ENCODE measurements around the gene RIPPLY3. TPM values are rescaled to one million over a fixed set of nuclear protein-coding genes. Genes with fewer than 3 reads are reported as not detected.

Gene RIPPLY3
- total RNA-seq, 1 donor from 2014 or later: not detected

DNA sequence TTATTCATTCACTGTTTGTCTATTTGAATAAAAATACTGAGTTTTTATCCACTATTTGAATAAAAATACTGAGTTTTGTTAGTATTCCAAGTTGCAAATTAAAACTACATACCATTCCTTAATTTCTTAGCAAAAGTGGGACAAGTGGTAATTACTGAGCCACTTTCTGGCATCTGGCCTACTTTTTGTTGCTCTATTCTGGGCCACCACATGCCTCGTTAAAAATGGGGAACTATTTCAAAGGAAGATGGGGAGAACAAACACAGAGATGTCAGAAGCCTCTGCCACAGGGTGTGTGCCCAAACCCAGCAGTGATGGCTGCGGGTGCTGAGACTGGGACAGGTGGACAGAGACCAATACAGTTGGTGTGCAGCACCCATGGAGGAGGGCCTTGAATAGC lies 51.8 kb downstream of the RIPPLY3 start:
- H3K9ac ChIP-seq (ENCODE audit: low read depth in 1 of 3, low read length in 3 of 3): no peak overlapping the region

GRCh38 chr21:37059181-37059580 lies 52.7 kb downstream of the RIPPLY3 start:
- H3K4me1 ChIP-seq (ENCODE audit: control insufficient read depth in 3 of 3, insufficient read depth in 3 of 3, low read length in 3 of 3): peaks cover 0 to 4% (median 3%) of the 10 kb centered on the region in 3 donors
- no peak overlapping the region for H3K27ac ChIP-seq (ENCODE audit: low read depth, low read length)
- no peaks in the 10 kb centered on the region for H3K27me3 ChIP-seq (ENCODE audit: control insufficient read depth in 3 of 3, insufficient read depth in 3 of 3, low read length in 3 of 3)
- H3K9ac ChIP-seq (ENCODE audit: low read depth in 1 of 3, low read length in 3 of 3): no peak overlapping the region
- H3K4me3 ChIP-seq (ENCODE audit: low read length in 3 of 3): no peak overlapping the region
- no peaks in the 10 kb centered on the region for H3K36me3 ChIP-seq (ENCODE audit: control insufficient read depth in 3 of 3, insufficient read depth in 3 of 3, low read length in 3 of 3)
- H3K9me3 ChIP-seq (ENCODE audit: control insufficient read depth in 3 of 3, low read length in 3 of 3): no peaks in the 10 kb centered on the region

More for the DNA sequence above, 51.8 kb downstream of the RIPPLY3 start:
- no peaks in the 10 kb centered on the region for H3K27me3 ChIP-seq (ENCODE audit: control insufficient read depth in 3 of 3, insufficient read depth in 3 of 3, low read length in 3 of 3)
- peaks cover 0 to 4% (median 3%) of the 10 kb centered on the region in 3 donors for H3K4me1 ChIP-seq (ENCODE audit: control insufficient read depth in 3 of 3, insufficient read depth in 3 of 3, low read length in 3 of 3)
- no peak overlapping the region for H3K4me3 ChIP-seq (ENCODE audit: low read length in 3 of 3)
- H3K9me3 ChIP-seq (ENCODE audit: control insufficient read depth in 3 of 3, low read length in 3 of 3): no peaks in the 10 kb centered on the region
- no peak overlapping the region for H3K27ac ChIP-seq (ENCODE audit: low read depth, low read length)
- H3K36me3 ChIP-seq (ENCODE audit: control insufficient read depth in 3 of 3, insufficient read depth in 3 of 3, low read length in 3 of 3): no peaks in the 10 kb centered on the region

DNA sequence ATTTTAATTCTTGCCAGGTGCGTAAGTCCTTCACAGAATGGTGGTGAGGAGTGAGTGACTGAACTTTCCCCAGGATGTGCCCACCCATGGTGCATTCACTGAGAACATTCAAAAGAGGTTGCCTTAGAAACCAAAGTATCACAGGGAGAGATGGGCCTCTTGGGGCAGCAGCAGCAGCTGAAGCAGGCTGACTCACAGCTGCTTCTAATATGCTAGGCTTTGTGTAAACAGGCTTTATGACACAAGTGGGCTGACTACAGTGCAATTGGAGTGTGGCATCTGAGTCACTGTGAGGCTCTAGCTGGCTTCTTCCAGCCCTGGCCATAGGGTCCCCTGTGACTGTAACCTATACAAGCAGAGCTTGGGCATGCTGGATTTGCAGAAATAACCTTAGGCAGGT lies 53.8 kb downstream of the RIPPLY3 start:
- Histone ChIP-seq H3K36me3 (ENCODE audit: control insufficient read depth in 3 of 3, insufficient read depth in 3 of 3, low read length in 3 of 3) (peaks cover 0 to 9% (median 8%) of the 10 kb centered on the region in 3 donors), H3K4me3 (ENCODE audit: low read length in 3 of 3) (no peak overlapping the region), H3K4me1 (ENCODE audit: control insufficient read depth in 3 of 3, insufficient read depth in 3 of 3, low read length in 3 of 3) (peaks cover 0 to 4% (median 3%) of the 10 kb centered on the region in 3 donors), H3K9me3 (ENCODE audit: control insufficient read depth in 3 of 3, low read length in 3 of 3) (no peaks in the 10 kb centered on the region), H3K27ac (ENCODE audit: low read depth, low read length) (no peak overlapping the region), H3K9ac (ENCODE audit: low read depth in 1 of 3, low read length in 3 of 3) (no peak overlapping the region), H3K27me3 (ENCODE audit: control insufficient read depth in 3 of 3, insufficient read depth in 3 of 3, low read length in 3 of 3) (no peaks in the 10 kb centered on the region)

GRCh38 chr21:37061926-37062592 lies 55.6 kb downstream of the RIPPLY3 start:
- H3K27ac ChIP-seq (ENCODE audit: low read depth, low read length): no peak overlapping the region

GRCh38 chr21:37062593-37062935 lies 56.1 kb downstream of the RIPPLY3 start:
- Histone ChIP-seq H3K4me1 (ENCODE audit: control insufficient read depth in 3 of 3, insufficient read depth in 3 of 3, low read length in 3 of 3) (peaks cover 0 to 4% (median 3%) of the 10 kb centered on the region in 3 donors), H3K27me3 (ENCODE audit: control insufficient read depth in 3 of 3, insufficient read depth in 3 of 3, low read length in 3 of 3) (no peaks in the 10 kb centered on the region), H3K9me3 (ENCODE audit: control insufficient read depth in 3 of 3, low read length in 3 of 3) (no peaks in the 10 kb centered on the region), H3K36me3 (ENCODE audit: control insufficient read depth in 3 of 3, insufficient read depth in 3 of 3, low read length in 3 of 3) (peaks cover 0 to 18% (median 12%) of the 10 kb centered on the region in 3 donors), H3K4me3 (ENCODE audit: low read length in 3 of 3) (no peak overlapping the region), H3K27ac (ENCODE audit: low read depth, low read length) (no peak overlapping the region), H3K9ac (ENCODE audit: low read depth in 1 of 3, low read length in 3 of 3) (no peak overlapping the region)

More at GRCh38 chr21:37061926-37062592, 55.6 kb downstream of the RIPPLY3 start:
- Histone ChIP-seq H3K36me3 (ENCODE audit: control insufficient read depth in 3 of 3, insufficient read depth in 3 of 3, low read length in 3 of 3) (peaks cover 0 to 13% (median 11%) of the 10 kb centered on the region in 3 donors), H3K9me3 (ENCODE audit: control insufficient read depth in 3 of 3, low read length in 3 of 3) (no peaks in the 10 kb centered on the region), H3K9ac (ENCODE audit: low read depth in 1 of 3, low read length in 3 of 3) (no peak overlapping the region), H3K4me1 (ENCODE audit: control insufficient read depth in 3 of 3, insufficient read depth in 3 of 3, low read length in 3 of 3) (peaks cover 0 to 4% (median 3%) of the 10 kb centered on the region in 3 donors), H3K4me3 (ENCODE audit: low read length in 3 of 3) (no peak overlapping the region), H3K27me3 (ENCODE audit: control insufficient read depth in 3 of 3, insufficient read depth in 3 of 3, low read length in 3 of 3) (no peaks in the 10 kb centered on the region)

DNA sequence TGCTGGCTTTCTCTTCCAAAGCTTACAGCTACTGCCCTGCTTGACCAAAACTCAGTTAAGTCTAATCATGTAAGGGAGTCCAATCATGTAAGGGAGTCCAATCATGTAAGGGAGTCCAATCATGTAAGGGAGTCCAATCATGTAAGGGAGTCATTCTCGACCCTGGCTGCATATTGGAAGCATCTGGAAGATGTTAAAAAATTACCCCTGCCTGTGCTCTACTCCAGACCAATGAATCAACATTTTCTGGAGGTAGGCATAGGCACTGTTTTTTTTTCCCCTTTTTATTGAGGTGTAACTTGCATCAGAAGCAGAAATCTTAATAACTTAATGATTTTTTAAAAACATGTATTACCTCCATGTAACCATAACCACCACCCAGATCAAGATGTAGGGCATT lies 56.9 kb downstream of the RIPPLY3 start:
- Histone ChIP-seq H3K27me3 (ENCODE audit: control insufficient read depth in 3 of 3, insufficient read depth in 3 of 3, low read length in 3 of 3) (no peaks in the 10 kb centered on the region), H3K4me1 (ENCODE audit: control insufficient read depth in 3 of 3, insufficient read depth in 3 of 3, low read length in 3 of 3) (peaks cover 0 to 4% (median under 1%) of the 10 kb centered on the region in 3 donors), H3K36me3 (ENCODE audit: control insufficient read depth in 3 of 3, insufficient read depth in 3 of 3, low read length in 3 of 3) (peaks cover under 1 to 20% (median 13%) of the 10 kb centered on the region in 3 donors), H3K27ac (ENCODE audit: low read depth, low read length) (no peak overlapping the region), H3K9me3 (ENCODE audit: control insufficient read depth in 3 of 3, low read length in 3 of 3) (no peaks in the 10 kb centered on the region), H3K4me3 (ENCODE audit: low read length in 3 of 3) (no peak overlapping the region), H3K9ac (ENCODE audit: low read depth in 1 of 3, low read length in 3 of 3) (no peak overlapping the region)

- Histone ChIP-seq H3K9me3 (ENCODE audit: control insufficient read depth in 3 of 3, low read length in 3 of 3) (peaks cover 0 to 2% (median 0%) of the 10 kb centered on the region in 3 donors), H3K4me1 (ENCODE audit: control insufficient read depth in 3 of 3, insufficient read depth in 3 of 3, low read length in 3 of 3) (peaks cover 0 to 4% (median 0%) of the 10 kb centered on the region in 3 donors), H3K27me3 (ENCODE audit: control insufficient read depth in 3 of 3, insufficient read depth in 3 of 3, low read length in 3 of 3) (no peaks in the 10 kb centered on the region), H3K4me3 (ENCODE audit: low read length in 3 of 3) (no peak overlapping the region), H3K9ac (ENCODE audit: low read depth in 1 of 3, low read length in 3 of 3) (no peak overlapping the region), H3K27ac (ENCODE audit: low read depth, low read length) (no peak overlapping the region), H3K36me3 (ENCODE audit: control insufficient read depth in 3 of 3, insufficient read depth in 3 of 3, low read length in 3 of 3) (peaks cover 8 to 29% (median 18%) of the 10 kb centered on the region in 3 donors)
Observed at GRCh38 chr21:37064841-37065240, 58.3 kb downstream of the RIPPLY3 start.

DNA sequence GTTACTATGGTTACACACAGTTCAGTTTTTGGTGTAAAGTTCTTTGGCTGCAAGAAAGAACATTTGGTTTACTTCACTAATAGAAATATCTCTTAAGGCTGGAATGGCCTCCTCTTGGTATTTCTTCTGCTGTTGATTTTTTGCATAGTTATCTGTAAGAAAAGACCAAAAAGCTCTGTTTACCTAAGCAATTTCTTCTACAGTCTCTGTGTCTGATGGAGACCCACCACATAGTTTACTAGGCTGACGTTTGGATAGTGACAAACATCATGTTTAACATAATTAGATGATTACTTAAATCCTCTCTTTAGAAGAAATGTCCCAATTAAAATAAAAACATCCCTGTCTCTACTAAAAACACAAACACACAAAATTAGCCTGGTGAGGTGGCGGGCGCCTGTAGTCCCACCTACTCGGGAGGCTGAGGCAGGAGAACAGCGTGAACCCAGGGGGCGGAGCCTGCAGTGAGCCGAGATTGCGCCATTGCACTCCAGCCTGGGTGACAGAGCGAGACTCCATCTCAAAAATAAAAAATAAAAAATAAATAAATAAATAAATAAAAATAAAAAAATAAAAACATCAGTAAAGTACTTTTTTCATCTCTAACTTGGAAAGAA lies 59.2 kb downstream of the RIPPLY3 start:
- H3K27me3 ChIP-seq (ENCODE audit: control insufficient read depth in 3 of 3, insufficient read depth in 3 of 3, low read length in 3 of 3): no peaks in the 10 kb centered on the region
- H3K27ac ChIP-seq (ENCODE audit: low read depth, low read length): no peak overlapping the region
- no peak overlapping the region for H3K9ac ChIP-seq (ENCODE audit: low read depth in 1 of 3, low read length in 3 of 3)
- peaks cover 0 to 2% (median 0%) of the 10 kb centered on the region in 3 donors for H3K9me3 ChIP-seq (ENCODE audit: control insufficient read depth in 3 of 3, low read length in 3 of 3)
- no peak overlapping the region for H3K4me3 ChIP-seq (ENCODE audit: low read length in 3 of 3)
- peaks cover 8 to 37% (median 19%) of the 10 kb centered on the region in 3 donors for H3K36me3 ChIP-seq (ENCODE audit: control insufficient read depth in 3 of 3, insufficient read depth in 3 of 3, low read length in 3 of 3)
- peaks cover 0 to 4% (median 0%) of the 10 kb centered on the region in 3 donors for H3K4me1 ChIP-seq (ENCODE audit: control insufficient read depth in 3 of 3, insufficient read depth in 3 of 3, low read length in 3 of 3)
